Activated CD4-positive, alpha-beta T cell treated with anti-CD3 and anti-CD28 coated beads, Interleukin-2, Interleukin-4, amounts not matched to agents 100 ng/mL and 50 ng/mL, durations not matched to agents 16 hours and 8 hours (primary cell): ENCODE measurements around the gene VPS35L.
"Not testable (repeated sequence)": the region's sequence is repeated elsewhere in the genome, so short reads cannot be mapped to it uniquely, and the experiment has no call there.

Experiments
- DNase-seq: peaks from one replicate; pipeline ENCODE4 v3.0.0-alpha.2; 2020; ENCODE audit warnings: low spot score

VPS35L gene

GRCh38 chr16:19655242-19655777, 99.8 kb downstream of the VPS35L start:
- DNase-seq, result no peak

- no peak for DNase-seq
Measured at GRCh38 chr16:19657831-19658230, 102.3 kb downstream of the VPS35L start.

- no peak for DNase-seq
Measured at GRCh38 chr16:19659554-19659953, 104.1 kb downstream of the VPS35L start.

- no peak for DNase-seq
Measured at GRCh38 chr16:19660432-19660831, 104.9 kb downstream of the VPS35L start.

GRCh38 chr16:19662351-19662750, 106.8 kb downstream of the VPS35L start:
- no peak for DNase-seq

- no peak for DNase-seq
Measured at GRCh38 chr16:19664166-19664565, 108.7 kb downstream of the VPS35L start.

GRCh38 chr16:19665313-19665712, 109.8 kb downstream of the VPS35L start:
- not testable (repeated sequence) for DNase-seq

- no peak for DNase-seq
Measured at GRCh38 chr16:19666477-19666876, 111.0 kb downstream of the VPS35L start.

GRCh38 chr16:19672378-19672777, 116.9 kb downstream of the VPS35L start:
- DNase-seq, result no peak

- DNase-seq, result no peak
Measured at GRCh38 chr16:19674485-19674884, 119.0 kb downstream of the VPS35L start.

- DNase-seq, result no peak
Measured at GRCh38 chr16:19677402-19677801, 121.9 kb downstream of the VPS35L start.

GRCh38 chr16:19678804-19679203, 123.3 kb downstream of the VPS35L start:
- no peak for DNase-seq

GRCh38 chr16:19679281-19679680, 123.8 kb downstream of the VPS35L start:
- not testable (repeated sequence) for DNase-seq

- no peak for DNase-seq
Measured at GRCh38 chr16:19680881-19681340, 125.4 kb downstream of the VPS35L start.

- no peak for DNase-seq
Measured at GRCh38 chr16:19681637-19682036, 126.1 kb downstream of the VPS35L start.

- DNase-seq, result no peak
Measured at GRCh38 chr16:19683453-19684236, 128.1 kb downstream of the VPS35L start.

GRCh38 chr16:19685176-19685575, 129.7 kb downstream of the VPS35L start:
- no peak for DNase-seq

GRCh38 chr16:19687279-19687678, 131.8 kb downstream of the VPS35L start:
- no peak for DNase-seq

- DNase-seq, result no peak
Measured at GRCh38 chr16:19688396-19689024, 133.0 kb downstream of the VPS35L start.

GRCh38 chr16:19689342-19689741, 133.8 kb downstream of the VPS35L start:
- DNase-seq, result no peak

GRCh38 chr16:19690196-19690595, 134.7 kb downstream of the VPS35L start:
- DNase-seq, result no peak

GRCh38 chr16:19691161-19691711, 135.7 kb downstream of the VPS35L start:
- no peak for DNase-seq

- no peak for DNase-seq
Measured at GRCh38 chr16:19694989-19695388, 139.5 kb downstream of the VPS35L start.
